SKM-1 treated with dmso at 0.1 percent for 144 hours (cell line): Measurements from ENCODE around the gene MYO9A.

Experiments
- DNase-seq: peaks from one replicate; lab custom pipeline; 2025; ENCODE audit not compliant: unreplicated experiment; lab: John Stamatoyannopoulos, UW

The MYO9A gene

DNA sequence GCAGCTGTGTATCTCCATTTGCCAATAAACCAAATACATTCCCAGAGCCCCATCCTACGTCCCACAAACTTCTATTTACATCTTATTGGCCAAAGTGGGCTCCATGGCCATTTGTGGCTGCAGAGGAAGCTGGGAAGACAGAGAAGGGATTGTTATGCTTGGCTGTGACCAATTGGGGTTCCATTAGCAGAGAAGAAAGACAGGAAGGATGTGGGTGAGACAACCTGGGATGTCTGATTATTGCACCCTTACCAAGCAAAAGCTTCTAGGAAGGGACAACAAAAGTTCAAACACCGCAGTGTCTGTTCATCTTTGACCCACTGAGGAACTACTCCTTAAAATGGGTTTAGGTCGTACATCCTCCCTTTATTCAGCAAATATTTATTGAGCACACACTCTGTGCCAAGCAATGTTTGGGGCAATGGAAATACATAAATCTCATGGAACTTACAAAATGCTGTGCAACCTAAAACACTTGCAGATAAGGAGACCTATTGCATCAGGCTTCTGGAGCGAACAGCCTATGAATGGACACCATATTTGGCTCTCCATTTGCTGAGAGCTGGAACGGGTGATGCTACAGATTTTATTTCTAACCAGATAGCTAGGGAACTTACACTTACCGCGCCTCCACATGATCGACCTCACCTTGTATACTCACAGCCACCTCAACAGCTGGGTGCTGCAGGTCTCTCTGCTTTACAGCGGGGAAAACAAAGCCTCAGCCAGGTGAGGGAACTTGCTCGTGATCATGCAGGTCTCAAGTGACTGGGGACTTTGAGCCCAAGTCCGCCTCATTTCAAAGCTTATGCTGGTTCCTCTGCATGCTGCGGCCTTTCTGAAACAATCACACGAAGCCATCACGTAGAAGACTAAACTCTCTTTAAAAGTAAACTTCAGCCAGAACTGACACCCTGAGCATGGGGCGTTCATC, 329.0 kb downstream of the MYO9A start:
- DNase-seq = no peak

DNA sequence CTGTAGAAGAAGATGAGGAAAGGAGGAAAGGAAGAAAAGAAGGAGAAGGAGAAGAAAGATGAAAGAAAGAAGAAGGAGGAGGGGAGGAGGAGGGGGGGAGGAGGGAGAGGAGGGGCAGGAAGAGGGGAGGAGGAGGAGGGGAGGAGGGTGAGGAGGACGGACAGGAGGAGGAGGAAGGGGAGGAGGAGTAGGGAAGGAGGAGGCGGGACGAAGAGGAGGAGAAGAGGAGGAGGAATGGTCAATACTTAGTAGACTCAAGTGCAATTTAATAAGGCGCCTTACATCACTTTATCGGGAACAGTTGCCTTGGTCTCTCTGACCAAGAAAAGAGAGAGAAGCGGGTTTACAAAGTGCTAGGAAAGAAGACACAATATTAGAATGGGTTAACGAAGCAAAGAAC, 331.3 kb downstream of the MYO9A start:
- no peak for DNase-seq

DNA sequence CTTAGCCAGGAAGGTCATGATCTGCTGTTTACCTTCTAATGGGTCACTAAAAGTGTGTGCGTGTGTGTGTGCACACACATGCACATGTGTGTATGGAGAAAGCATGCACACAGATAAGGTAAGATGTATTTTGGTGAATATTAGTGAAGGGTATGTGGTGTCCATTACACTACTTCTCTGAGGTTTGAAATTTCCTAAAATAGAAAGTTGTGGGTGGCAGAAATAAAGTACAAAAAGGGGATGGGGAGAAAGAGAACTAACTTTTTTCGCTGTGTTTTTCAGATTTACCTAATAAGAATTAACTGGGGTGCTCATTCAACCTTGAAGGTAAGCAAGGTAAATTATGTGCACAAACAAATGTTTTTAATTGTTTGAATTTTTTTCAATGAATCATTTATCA, 332.0 kb downstream of the MYO9A start:
- no peak for DNase-seq

DNA sequence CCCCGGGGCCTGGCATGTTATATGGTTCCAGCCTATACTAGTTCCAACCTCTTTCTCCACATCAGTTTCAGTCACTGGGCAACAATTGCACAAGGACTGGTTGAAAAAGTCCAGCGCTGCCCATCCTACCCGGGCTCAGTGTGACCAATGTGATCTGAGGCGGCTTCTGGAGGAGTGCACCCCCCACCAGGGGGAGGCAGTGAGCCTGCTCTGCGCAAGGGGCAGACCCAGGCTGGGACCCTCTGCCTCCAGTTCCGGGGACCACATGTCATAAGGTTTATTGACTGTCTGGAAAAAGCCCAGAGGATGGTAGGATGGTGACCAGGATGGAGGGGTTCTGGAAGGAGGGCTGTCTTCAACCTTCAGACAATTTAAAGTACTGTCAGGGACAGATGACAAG, 333.2 kb downstream of the MYO9A start:
- DNase-seq = no peak

DNA sequence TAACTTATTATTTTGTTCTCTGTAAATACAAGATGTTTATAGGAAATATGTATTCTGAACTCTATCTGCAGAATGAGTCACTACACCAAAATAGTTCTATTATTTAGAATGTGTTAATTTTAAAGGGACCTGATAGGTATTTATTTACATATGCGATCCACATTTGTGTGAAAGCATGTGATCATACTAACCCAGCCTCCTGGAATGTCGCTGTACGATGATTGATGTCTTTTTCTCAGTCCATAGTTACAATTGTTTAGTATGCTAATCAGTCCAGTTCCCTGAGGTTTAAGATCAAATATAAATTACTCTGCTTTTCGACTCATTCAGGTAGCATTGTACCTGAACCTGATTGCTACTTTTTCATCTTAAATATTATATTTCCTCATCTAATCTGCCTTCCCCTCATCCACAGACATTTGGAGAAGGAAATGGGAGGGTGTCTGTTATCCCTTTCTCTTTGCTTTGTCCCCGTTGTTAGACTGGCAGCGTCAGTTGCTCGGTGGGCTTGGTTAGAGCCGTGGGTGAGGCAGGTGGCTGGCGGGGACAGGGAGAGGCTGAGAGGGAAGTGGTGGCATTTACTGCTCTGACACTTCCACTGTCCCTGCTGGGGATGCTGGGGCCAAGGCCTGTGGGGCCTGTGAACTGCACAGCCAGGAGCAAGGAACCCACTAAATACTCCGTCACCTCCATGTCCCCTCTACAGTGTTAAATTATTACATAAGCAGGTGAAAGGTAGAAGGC, 335.4 kb downstream of the MYO9A start:
- DNase-seq = no peak

DNA sequence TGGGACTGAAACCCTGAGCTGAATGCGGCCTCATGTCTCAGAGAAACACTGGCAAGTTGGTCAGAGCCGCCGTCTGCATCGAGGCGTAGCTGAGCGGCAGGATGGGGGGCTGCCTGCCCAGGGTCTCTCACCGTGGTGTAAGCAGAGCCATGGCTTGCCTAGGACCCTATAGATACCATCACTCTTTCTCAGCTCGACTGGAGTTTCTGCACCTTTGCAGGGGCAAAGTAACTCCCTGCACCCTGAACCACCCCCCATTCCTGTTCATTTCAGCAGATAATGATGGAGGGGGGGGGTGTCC, 336.0 kb downstream of the MYO9A start:
- no peak for DNase-seq

DNA sequence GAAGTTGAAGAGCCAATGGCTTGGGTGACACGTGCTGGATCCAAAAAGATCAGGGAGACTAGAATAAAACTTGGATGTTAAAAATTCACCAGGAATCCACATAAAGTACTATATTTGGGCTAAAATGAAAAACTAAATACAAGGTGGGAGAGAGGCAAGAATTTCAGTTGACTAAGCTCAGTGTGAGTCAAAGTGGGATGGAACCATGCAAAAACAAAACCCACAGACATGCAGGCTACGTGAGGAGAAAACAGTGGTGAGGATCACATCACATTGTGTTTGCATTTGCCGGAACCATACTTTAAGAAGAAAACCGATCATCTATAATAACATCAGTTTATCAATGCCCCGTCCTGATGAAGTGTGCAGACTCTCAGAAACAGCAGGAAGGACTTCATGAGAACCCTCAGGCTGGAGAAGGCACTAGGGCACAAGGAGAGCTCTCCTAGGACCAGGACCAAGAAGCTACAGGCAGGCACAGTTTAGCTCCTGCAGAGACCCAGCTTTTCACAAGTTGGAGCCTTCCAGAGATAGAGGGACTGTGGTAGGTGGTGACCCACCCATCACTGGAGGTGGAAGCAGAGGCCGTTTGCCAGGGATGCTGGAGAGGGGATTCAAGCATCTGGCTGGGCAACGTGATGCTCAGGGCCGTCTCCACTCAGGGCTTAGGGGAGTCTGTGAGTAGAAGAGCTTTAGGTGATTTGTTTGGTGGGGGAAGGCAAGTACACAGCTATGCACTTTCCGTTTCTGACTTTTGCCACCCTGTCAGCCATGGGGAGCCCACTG, 336.6 kb downstream of the MYO9A start:
- no peak for DNase-seq

DNA sequence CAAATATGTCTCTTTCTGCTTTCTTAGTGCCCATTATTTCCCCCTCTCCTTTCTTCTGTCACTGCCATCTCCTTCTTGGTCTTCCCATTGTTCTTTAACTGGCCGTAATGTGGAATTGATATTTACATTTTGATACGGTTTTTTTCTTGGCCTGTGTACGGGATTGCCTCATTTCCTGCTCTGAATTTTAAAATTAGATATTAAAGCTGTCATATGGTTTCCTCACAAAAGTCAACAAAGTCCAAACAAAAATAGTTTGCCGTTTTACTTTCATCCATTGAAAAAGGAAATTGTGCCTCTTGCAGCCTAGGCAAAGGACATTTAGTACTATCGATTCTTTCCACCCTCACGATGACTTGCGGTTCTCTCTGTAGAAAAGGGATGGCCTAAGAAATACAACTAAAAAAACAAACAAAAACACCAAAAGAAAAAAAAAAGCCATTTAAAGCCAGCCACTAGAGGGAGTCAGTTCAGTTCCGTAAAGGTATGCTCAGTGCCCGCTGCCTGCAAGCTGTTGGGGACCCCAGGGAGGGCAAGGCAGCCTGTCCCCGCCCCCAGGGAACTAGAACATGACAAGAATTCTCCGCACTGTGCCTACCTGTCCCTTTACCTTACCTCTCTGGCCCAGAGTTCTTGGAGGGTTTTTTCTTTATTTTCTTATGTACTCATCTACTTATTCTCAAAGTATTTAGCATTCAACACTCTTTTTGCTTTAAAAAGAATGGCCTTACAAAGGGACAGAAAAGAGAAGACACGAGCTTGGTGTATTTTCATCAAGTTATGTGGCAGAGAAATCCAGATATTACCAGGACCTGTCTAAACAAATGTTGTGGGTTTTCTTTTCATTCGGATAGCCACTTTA, 337.6 kb downstream of the MYO9A start:
- DNase-seq = peak; percentile 51

DNA sequence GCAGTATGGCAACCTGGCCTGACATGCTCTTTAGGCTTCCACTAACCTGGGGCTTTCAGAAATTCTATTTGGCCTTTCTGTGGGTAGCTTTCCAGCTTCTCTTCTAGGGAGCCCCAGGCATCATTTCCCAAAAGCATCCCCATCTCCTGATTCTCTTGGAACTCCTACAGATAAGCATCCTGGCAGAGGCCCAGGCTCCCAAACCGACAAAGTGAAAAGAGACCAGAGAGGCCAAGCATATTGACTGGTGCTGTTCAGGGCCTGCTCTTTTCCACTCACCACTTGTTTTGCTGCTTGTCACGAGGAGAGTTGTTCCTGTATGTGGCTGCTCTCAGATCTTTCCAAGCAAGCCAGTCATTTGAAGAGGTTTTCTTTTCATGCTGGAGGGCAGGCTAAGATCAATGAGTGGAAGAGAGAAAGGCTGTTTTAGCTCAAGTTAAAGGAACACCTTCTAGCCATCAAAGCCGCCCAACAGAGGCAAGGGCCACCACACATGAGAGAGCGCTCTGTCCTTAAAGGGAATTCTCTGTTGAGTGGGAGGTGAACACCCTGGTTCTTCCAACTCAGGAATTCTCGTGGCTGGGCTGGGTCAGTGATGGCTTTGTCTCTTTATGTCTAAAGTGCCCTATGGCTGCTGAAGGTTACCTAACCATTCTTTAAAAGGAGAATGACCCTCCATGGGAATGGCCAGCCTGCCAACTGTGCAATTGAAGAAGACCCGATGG, 338.7 kb downstream of the MYO9A start:
- no peak for DNase-seq

DNA sequence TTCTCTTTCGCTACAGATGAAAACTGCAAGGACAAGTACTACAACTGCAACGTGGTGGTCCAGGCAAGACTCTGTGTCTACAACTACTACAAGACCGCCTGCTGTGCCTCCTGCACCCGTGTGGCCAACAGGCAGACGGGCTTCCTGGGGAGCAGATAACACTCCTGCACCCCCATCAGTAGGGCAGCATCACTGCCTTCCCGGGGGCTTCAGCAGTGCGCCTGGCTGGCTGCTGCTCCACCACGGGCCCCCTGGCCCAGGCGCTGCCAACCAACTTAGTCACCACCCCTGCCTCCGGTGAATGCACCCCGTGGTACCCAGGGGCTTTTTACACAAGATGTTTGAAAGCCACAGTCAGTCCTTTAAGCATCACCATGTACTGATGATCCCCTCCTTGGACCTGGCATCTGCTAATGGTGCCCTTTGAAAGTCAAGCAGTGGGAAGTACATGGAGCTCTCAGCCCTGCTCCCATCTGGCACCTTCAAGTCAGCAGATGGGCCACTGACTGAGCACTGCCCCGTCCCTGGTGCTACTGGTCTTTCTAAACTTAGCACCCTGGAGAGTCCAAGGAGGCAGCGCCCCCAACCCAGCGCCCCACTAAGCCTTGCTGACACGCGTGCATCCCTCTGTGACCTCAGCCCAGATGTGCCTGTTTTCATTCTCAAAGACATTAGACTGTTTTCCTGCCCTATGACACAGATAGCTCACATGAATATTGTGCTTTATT, 340.6 kb downstream of the MYO9A start:
- DNase-seq = no peak

DNA sequence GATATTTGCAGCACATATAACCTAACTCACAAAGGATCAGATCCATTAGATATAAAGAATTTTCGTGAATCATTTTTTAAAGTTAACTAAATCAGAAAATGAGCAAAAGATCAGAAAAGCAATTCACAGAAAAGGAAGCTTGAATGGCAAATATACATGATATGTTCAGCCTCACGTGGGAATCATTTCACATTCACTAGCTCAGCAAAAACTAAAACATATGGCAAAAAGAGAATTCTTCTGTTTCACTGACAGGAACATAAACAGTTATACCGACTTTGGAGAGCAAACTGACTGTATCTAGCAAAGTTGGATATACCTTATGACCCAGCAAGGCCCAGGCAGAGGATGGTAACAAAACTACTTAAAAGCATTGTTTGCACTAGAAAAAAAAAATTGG, 341.6 kb downstream of the MYO9A start:
- DNase-seq = no peak

DNA sequence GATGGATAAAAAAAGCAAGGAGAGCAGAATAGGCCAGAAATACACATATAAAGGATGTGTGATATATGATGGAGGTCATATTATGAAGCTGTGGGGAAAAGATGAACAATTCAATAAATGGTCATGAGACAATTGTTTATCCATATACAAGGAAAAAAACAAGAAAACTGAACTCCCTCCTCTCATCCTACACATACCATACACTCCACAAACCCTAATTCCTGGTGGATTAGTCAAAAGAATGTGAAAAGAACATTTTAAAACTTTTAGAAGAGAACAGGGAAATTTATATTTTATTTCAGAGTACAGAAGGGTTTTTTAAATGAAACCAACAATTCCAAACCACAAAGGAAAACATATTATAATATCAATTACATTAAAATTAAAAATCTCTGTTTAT, 342.1 kb downstream of the MYO9A start:
- no peak for DNase-seq

DNA sequence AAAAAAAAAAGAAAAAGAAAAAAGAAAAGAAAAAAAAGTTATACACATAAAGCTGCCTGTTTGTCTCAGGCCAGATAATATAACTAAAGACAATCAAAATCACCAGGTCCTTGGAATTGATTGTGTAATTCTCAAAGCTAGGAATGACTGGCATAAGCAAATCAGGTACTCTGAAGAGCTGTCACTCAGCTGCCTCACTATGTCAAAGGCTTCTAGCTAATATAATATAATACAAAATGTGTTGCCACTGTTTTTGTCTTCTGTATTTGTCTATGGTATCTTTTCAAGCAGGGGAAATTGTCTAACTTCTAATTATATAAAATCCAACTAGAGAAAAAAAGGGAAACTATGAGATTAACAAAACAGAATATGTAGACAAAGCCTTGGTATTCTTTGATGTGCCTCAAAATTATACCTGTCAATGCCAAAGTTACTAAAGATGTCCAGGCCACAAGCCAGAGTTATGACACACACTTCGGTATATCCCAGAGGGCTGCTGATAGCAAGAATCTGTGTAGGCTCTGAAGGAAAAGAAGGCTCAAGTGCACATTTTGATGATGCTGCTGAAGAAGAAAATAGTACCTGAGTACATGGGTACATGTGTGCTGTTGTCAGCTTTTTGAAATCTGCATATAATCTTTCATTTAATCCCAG, 344.6 kb downstream of the MYO9A start:
- DNase-seq = no peak
